Caco-2 (cell line): ENCODE results near the gene GTPBP3. TPM values are rescaled to one million over a fixed set of nuclear protein-coding genes. Genes with fewer than 3 reads are reported as not detected.

Source experiments
- BruUV-seq: library from RNA; stranded (reverse); fragments of 400-500 nt; replicated peaks from 2 replicates; lab custom pipeline; 2021; lab: Mats Ljungman, UMichigan
- CTCF ChIA-PET: fragments of 300-600 bp; sonication (Branson Sonifier 250); formaldehyde crosslinking; loops from one replicate; lab custom pipeline; 2022; ENCODE audit warnings: antibody characterized with exemption; lab: Charles Lee
- POLR2A ChIA-PET: fragments of 300-600 bp; sonication (Branson Sonifier 250); formaldehyde crosslinking; loops from one replicate; lab custom pipeline; 2022; ENCODE audit warnings: antibody characterized with exemption; lab: Charles Lee
- DNase-seq, 2 experiments: peaks; one replicate each; pipeline versions ENCODE4 v3.0.0 to v3.0.0-alpha.2; 2020 to 2022
- H3K27me3 ChIP-seq: replicated peaks from 2 replicates; pipeline ENCODE4 v1.6.0; 2011; ENCODE audit warnings: low read length; ENCODE audit not compliant: control insufficient read depth, insufficient read depth
- H3K36me3 ChIP-seq: 2 replicates; pipeline ENCODE4 v1.5.1; 2011; ENCODE audit warnings: low read length; ENCODE audit not compliant: control insufficient read depth, insufficient read depth
- H3K4me1 ChIP-seq: fragments of 250-450 bp; sonication (Bioruptor Pico); 2 replicates; pipeline ENCODE4 v1.5.1; 2020; ENCODE audit warnings: mild to moderate bottlenecking
- H3K4me3 ChIP-seq: 2 replicates; pipeline ENCODE4 v1.5.1; 2011; ENCODE audit warnings: low read depth, mild to moderate bottlenecking, control low read depth, low read length
- H3K9me3 ChIP-seq: fragments of 250-450 bp; sonication (Bioruptor Pico); 2 replicates; pipeline ENCODE4 v1.5.1; 2020; ENCODE audit warnings: mild to moderate bottlenecking, moderate library complexity
- H3K27ac Mint-ChIP-seq: one replicate; pipeline ENCODE4 v1.8.0; 2022; ENCODE audit warnings: mixed read lengths; ENCODE audit not compliant: unreplicated experiment
- H3K27me3 Mint-ChIP-seq: one replicate; pipeline ENCODE4 v1.8.0; 2022; ENCODE audit warnings: mixed read lengths; ENCODE audit not compliant: insufficient read depth, unreplicated experiment
- H3K36me3 Mint-ChIP-seq: one replicate; pipeline ENCODE4 v1.8.0; 2022; ENCODE audit warnings: mild to moderate bottlenecking, mixed read lengths; ENCODE audit not compliant: insufficient read depth, unreplicated experiment
- H3K4me1 Mint-ChIP-seq: one replicate; pipeline ENCODE4 v1.8.0; 2022; ENCODE audit warnings: low read depth, mixed read lengths; ENCODE audit not compliant: unreplicated experiment
- H3K4me3 Mint-ChIP-seq: one replicate; pipeline ENCODE4 v1.8.0; 2022; ENCODE audit warnings: mild to moderate bottlenecking, moderate library complexity, mixed read lengths; ENCODE audit not compliant: unreplicated experiment
- H3K9me3 Mint-ChIP-seq: one replicate; pipeline ENCODE4 v1.8.0; 2022; ENCODE audit warnings: mixed read lengths; ENCODE audit not compliant: unreplicated experiment
- intact Hi-C: fragments of 100-400 bp; cut with micrococcal nuclease; formaldehyde crosslinking; loops from one replicate; pipeline ENCODE4 v1.10.0; 2022; ENCODE audit not compliant: unreplicated experiment
- total RNA-seq: library from RNA; stranded (reverse); gene quantifications from 2 replicates; pipeline ENCODE4 v1.2.3, GENCODE V29; 2022
- TF ChIP-seq, protein P1 (sequence below), 2 experiments: fragments of 200-600 bp in 1 of 2; IDR thresholded peaks; 1 replicate in 1 of 2; 2 replicates in 1 of 2; pipeline versions ENCODE4 v1.5.1 to v1.8.0; 2011 to 2022; ENCODE audit warnings: antibody characterized with exemption in 1 of 2, control low read depth in 1 of 2, inconsistent platforms in 1 of 2, low read depth in 1 of 2, low read length in 1 of 2, mild to moderate bottlenecking in 1 of 2, moderate library complexity in 1 of 2; ENCODE audit not compliant: insufficient read depth in 1 of 2, severe bottlenecking in 1 of 2, unreplicated experiment in 1 of 2

The GTPBP3 gene
- total RNA-seq, 1 experiment from 2014 or later = 50.7 TPM

DNA sequence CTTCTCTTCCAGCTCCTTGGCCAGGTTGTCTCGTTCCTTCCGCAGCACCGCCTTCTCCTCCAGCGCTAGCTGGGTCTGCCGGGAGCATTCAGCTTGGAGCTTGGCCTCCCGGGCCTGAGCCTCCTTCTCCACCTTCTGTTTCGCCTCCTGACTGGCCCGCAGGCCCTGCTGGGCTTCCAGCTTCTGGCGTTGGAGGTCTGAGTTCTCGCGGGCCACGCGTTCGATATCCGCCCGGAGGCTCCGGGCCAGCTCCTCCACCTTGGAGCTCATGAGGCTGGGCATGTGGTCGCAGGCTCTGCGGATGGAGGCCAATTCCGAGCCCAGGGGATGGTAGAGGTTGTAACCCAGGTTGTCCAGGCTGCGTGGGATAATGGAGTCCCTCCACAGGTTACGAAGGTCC lies 28.0 kb downstream of the GTPBP3 start:
- no peaks in the 10 kb centered on the region for H3K36me3 Mint-ChIP-seq
- Histone ChIP-seq H3K4me1 (no peaks in the 10 kb centered on the region), H3K36me3 (no peaks in the 10 kb centered on the region), H3K4me3 (no peak overlapping the region), H3K27me3 (no peaks in the 10 kb centered on the region), H3K9me3 (no peaks in the 10 kb centered on the region)
- no peaks in the 10 kb centered on the region for H3K4me1 Mint-ChIP-seq
- TF ChIP-seq, protein P1, sequence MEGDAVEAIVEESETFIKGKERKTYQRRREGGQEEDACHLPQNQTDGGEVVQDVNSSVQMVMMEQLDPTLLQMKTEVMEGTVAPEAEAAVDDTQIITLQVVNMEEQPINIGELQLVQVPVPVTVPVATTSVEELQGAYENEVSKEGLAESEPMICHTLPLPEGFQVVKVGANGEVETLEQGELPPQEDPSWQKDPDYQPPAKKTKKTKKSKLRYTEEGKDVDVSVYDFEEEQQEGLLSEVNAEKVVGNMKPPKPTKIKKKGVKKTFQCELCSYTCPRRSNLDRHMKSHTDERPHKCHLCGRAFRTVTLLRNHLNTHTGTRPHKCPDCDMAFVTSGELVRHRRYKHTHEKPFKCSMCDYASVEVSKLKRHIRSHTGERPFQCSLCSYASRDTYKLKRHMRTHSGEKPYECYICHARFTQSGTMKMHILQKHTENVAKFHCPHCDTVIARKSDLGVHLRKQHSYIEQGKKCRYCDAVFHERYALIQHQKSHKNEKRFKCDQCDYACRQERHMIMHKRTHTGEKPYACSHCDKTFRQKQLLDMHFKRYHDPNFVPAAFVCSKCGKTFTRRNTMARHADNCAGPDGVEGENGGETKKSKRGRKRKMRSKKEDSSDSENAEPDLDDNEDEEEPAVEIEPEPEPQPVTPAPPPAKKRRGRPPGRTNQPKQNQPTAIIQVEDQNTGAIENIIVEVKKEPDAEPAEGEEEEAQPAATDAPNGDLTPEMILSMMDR (IDR thresholded peaks at IDR 0.05; ENCODE audit: insufficient read depth in 1 of 2, low read depth in 1 of 2, low read length in 1 of 2, severe bottlenecking in 1 of 2, unreplicated experiment in 1 of 2) = no peak
- no peaks in the 10 kb centered on the region for H3K9me3 Mint-ChIP-seq
- DNase-seq = no peak
- peaks cover 8% of the 10 kb centered on the region for H3K27me3 Mint-ChIP-seq
- CTCF ChIA-PET = no interaction called here
- intact Hi-C loops = no loop called here
- no peak overlapping the region for H3K4me3 Mint-ChIP-seq
- no TSS peak for BruUV-seq
- no peak overlapping the region for H3K27ac Mint-ChIP-seq
- POLR2A ChIA-PET = no interaction called here

DNA sequence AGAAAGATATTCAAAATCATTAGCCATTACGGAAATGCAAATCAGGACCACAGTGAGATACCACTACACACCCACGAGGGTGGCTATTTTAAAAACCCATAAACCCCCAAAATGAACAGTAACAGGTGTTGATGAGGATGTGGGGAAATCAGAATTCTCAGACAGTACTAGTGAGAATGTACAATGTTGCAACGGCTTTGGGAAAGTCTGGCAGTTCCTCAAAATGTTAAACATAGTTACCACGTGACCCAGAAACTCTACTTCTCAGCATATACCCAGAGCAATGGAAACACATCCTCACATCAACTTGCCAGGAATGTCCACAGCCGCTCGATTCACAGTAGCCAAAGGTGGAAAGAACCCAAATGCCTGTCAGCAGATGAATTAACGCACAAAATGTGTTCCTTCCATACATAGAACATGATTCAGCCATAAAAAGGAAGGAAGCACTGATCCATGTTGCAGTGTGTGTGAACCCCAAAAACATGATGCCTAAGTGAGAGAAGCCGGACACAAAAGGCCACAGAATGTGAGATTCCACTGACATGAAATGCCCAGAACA lies 32.8 kb downstream of the GTPBP3 start:
- TF ChIP-seq, protein P1 (IDR thresholded peaks at IDR 0.05; ENCODE audit: insufficient read depth in 1 of 2, low read depth in 1 of 2, low read length in 1 of 2, severe bottlenecking in 1 of 2, unreplicated experiment in 1 of 2) = no peak
- DNase-seq = no peak
- H3K4me1 ChIP-seq = no peaks in the 10 kb centered on the region
- no peaks in the 10 kb centered on the region for H3K36me3 ChIP-seq
- H3K9me3 ChIP-seq = no peaks in the 10 kb centered on the region
- POLR2A ChIA-PET = no interaction called here
- no peaks in the 10 kb centered on the region for H3K9me3 Mint-ChIP-seq
- no peaks in the 10 kb centered on the region for H3K27me3 Mint-ChIP-seq
- H3K27me3 ChIP-seq = no peaks in the 10 kb centered on the region
- H3K27ac Mint-ChIP-seq = no peak overlapping the region
- BruUV-seq = no TSS peak
- no peak overlapping the region for H3K4me3 ChIP-seq
- no peaks in the 10 kb centered on the region for H3K36me3 Mint-ChIP-seq
- CTCF ChIA-PET = no interaction called here
- no peak overlapping the region for H3K4me3 Mint-ChIP-seq
- no peaks in the 10 kb centered on the region for H3K4me1 Mint-ChIP-seq
- intact Hi-C loops = no loop called here

DNA sequence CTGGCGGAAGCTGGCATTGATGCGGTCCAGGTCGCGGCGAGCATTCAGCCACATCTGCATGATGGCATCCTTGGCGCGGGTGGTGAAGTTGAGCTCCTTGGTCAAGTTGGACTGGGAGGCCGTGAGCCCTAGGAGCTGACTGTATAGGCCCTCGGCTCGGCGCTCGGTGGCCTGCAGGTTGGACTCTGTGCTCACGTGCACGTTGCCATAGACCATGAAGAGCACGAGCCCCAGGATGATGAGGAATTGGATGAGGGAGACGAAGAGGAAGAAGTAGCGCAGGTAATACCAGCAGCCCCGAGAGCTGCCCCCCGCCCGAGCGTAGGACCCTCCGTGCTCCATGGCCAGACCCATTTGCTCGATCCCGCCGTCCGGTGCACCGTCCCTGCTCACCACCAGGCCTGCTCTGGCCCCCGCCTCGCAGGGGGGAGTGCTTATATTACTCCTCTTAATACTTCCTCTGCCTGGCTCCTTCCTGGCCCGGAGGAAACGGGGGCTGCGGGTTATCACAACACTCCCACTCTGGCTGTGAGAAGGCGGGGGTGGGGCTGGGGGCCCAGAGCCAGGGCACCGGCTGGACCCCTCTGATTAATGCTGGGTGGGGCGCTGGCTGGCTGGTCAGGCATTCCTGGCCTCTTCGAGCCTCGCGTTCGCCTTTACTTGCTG lies 39.7 kb downstream of the GTPBP3 start, which contains the start of gene PLVAP:
Gene PLVAP (minus strand): TSS at position 408 of the 666 bp plus-strand sequence. CDS start 54 bp downstream, at position 354.
- Histone ChIP-seq H3K4me3 (no peak within 1 kb of the TSS), H3K27me3 (no peaks in the 10 kb centered on the region), H3K36me3 (no peaks in the 10 kb centered on the region), H3K4me1 (no peaks in the 10 kb centered on the region), H3K9me3 (no peaks in the 10 kb centered on the region)
- Mint-ChIP-seq H3K9me3 (no peaks in the 10 kb centered on the region), H3K27me3 (no peaks in the 10 kb centered on the region), H3K4me3 (no peak within 1 kb of the TSS), H3K27ac (no peak within 1 kb of the TSS), H3K36me3 (no peaks in the 10 kb centered on the region), H3K4me1 (no peaks in the 10 kb centered on the region)
- TF ChIP-seq, protein P1 (IDR thresholded peaks at IDR 0.05; ENCODE audit: insufficient read depth in 1 of 2, low read depth in 1 of 2, low read length in 1 of 2, severe bottlenecking in 1 of 2, unreplicated experiment in 1 of 2) = no peak
- intact Hi-C loops = no loop called here
- DNase-seq = no peak
- BruUV-seq = no TSS peak
- CTCF ChIA-PET = interaction anchor here (0.6 kb wide), 1 partner anchor 9 kb away, joined by 5 read pairs; no protein-coding TSS in a partner anchor
- POLR2A ChIA-PET = no interaction called here
